Fibroblast of the aortic adventitia (primary cell): Measurements from ENCODE around the gene GRM1. TPM values are rescaled to one million over a fixed set of nuclear protein-coding genes. Genes with fewer than 3 reads are reported as not detected.
A peak's percentile ranks its signal among the peaks of the same experiment; 100 is the strongest.

Source experiments
- DNase-seq: peaks from one replicate; pipeline ENCODE4 v3.0.0-alpha.2; 2010; ENCODE audit warnings: low read depth
- H3K4me3 ChIP-seq: 2 replicates; pipeline ENCODE4 v1.5.1; 2011; ENCODE audit warnings: low read depth, mild to moderate bottlenecking, control low read depth, low read length, moderate library complexity
- total RNA-seq: library from RNA; depleted of rRNA; stranded (reverse); fragments of >200 nt; gene quantifications from 2 replicates; pipeline ENCODE4 v1.2.3, GENCODE V29; 2012; ENCODE audit warnings: low replicate concordance
- TF ChIP-seq, protein P1 (sequence below): IDR thresholded peaks from 2 replicates; pipeline ENCODE4 v1.5.1; 2011; ENCODE audit warnings: mild to moderate bottlenecking, low read length, control low read depth, inconsistent platforms; ENCODE audit not compliant: insufficient read depth

Gene GRM1
- under 0.01 and 0.09 TPM in 2 replicates for total RNA-seq

DNA sequence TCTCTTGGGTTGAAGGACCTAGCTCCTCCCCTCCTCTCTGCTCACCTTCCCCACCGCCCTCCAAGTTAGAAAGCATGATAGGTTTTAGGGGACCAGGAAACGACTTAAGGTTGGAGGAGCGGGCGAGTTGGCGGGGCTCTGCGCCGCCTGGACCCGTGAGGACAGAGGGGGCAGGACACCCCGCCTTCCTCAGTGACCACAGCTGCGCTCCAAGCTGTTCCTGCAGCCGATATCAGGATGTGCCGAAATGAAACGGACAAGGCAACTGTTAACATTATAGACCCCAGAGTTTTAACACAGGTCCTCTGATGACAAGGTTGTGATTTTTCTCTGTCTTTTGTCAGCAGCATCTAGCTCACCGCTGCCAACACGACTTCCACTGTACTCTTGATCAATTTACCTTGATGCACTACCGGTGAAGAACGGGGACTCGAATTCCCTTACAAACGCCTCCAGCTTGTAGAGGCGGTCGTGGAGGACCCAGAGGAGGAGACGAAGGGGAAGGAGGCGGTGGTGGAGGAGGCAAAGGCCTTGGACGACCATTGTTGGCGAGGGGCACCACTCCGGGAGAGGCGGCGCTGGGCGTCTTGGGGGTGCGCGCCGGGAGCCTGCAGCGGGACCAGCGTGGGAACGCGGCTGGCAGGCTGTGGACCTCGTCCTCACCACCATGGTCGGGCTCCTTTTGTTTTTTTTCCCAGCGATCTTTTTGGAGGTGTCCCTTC, at the start of gene GRM1:
TSS of gene GRM1 (plus strand) at position 212 of the 722 bp plus-strand sequence. CDS start at position 668, 456 bp downstream.
- peak within 1 kb of the TSS; percentile 39 for H3K4me3 ChIP-seq
- DNase-seq: no peak
- TF ChIP-seq, protein P1, sequence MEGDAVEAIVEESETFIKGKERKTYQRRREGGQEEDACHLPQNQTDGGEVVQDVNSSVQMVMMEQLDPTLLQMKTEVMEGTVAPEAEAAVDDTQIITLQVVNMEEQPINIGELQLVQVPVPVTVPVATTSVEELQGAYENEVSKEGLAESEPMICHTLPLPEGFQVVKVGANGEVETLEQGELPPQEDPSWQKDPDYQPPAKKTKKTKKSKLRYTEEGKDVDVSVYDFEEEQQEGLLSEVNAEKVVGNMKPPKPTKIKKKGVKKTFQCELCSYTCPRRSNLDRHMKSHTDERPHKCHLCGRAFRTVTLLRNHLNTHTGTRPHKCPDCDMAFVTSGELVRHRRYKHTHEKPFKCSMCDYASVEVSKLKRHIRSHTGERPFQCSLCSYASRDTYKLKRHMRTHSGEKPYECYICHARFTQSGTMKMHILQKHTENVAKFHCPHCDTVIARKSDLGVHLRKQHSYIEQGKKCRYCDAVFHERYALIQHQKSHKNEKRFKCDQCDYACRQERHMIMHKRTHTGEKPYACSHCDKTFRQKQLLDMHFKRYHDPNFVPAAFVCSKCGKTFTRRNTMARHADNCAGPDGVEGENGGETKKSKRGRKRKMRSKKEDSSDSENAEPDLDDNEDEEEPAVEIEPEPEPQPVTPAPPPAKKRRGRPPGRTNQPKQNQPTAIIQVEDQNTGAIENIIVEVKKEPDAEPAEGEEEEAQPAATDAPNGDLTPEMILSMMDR: no peak

DNA sequence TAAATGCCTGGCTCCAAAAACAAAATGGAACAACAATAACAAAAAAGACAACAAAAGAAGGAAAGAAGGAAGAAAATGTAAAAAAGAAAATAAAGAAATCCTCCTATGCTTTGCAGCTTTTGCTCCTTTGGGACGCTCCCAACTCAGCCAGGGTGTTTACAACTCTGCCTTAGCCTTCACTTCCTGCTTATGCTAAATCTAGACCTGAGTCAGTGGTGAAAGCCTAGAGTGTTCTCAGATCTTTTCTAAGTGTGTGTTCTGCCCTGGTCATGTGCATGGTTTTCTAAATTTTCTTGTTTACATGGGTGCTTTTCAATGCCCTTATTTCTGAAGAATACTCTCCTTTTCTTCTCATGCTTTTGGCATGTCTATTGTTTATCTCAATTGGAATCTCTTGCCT, 19.5 kb upstream of the GRM1 start:
- TF ChIP-seq, protein P1: no peak
- DNase-seq: no peak
- no peak overlapping the region for H3K4me3 ChIP-seq

DNA sequence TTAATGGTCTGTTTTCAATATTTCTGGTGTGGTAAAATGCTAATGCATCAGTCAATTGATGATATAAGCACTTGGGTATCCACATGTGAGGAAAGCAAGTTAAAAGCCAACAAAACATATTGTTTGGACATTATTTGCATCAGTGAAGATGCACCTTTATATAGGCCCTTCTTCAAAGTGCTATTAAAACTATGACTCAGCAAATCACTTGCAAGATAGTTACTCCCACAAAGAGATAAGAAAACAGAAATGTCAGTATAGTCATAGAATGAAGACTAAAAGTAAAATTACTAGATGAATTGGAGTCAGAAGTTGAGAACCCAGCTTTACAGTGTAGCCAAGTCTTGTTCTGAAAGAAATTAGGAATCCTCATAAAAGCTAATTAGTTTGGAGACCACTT, 14.6 kb upstream of the GRM1 start:
- DNase-seq: no peak
- TF ChIP-seq, protein P1: no peak
- no peak overlapping the region for H3K4me3 ChIP-seq

DNA sequence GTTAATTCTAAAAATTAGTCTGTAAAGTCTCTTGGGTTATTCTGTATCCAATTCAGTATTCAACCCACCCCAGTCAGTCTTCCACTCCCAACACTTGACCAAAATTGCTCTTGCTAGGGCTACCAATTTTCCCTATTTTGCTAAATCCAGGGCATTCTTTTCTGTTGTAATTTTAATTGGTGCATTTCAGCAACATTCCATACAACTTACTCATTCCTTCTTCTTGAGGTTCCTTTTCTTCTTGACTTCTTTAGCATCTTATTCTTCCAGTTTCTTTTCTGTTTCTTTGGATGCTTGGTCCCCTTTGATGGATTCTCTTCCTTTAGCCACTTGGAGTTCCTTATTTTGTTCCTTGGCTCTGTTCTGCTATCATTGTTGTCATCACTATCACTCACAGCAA, 11.2 kb upstream of the GRM1 start:
- H3K4me3 ChIP-seq: no peak overlapping the region
- DNase-seq: no peak
- TF ChIP-seq, protein P1: no peak

DNA sequence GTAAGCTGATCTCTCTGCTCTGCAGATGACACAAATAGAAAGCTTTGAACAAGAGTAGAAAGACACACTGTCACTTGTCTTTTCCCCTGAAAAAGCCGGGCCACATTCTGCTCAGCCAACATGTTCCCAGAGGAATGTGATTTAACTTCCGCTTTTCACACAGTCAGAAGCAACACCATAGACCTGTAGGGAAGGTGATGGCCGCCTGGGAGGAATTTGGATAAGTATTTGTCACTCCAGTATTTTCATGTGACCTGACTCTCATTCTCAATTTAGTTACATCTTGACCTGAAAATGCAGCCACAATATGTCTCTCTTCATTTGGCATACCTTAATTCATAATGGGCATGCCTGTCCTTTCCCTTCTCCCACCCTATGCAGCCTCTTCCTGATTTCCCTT, 2.0 kb upstream of the GRM1 start:
- no peak for DNase-seq
- H3K4me3 ChIP-seq: no peak overlapping the region
- TF ChIP-seq, protein P1: no peak

DNA sequence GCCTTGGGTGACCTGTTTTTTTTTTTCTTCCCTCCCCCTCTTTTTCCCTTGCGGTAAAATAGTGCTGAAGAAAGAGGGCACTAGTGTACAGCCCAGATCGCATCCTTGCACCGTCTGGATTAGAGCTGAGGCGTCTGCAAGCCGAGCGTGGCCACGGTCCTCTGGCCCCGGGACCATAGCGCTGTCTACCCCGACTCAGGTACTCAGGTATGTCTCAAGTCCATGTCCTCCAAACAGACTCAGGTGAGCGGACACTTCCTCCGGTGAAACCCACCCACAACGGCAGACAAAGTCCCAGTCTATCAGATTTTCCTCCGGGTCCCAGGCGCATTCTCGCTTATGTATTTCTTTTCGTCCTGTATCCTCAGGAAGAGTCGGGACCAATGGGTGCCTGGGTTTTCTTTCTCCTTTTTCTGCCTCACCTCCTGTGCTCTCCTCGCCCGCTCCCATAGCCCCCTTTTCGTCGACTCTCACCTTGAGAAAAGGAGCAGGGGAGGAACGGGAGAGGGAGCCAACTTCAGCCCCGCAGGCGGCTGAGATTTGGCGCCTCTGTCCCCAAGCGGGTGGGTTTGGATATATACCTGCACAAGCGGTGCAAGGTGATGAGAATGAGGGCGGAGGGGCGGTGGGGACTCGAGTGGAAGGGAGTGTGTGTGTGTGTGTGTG, 1.1 kb upstream of the GRM1 start:
- no peak overlapping the region for H3K4me3 ChIP-seq
- TF ChIP-seq, protein P1: no peak
- no peak for DNase-seq
